Limb (tissue), 2 donors: ENCODE measurements around the gene PNPLA4.

Experiments used
- DNase-seq, 2 donors: peaks; one replicate each; pipeline ENCODE4 v3.0.0-alpha.2; 2016; ENCODE audit errors: extremely low spot score in 2 of 2

The PNPLA4 gene

GRCh38 chrX:7927259-7928167, at the start of gene PNPLA4:
Gene PNPLA4, minus strand, starts transcription at chrX:7927413. Its CDS starts 1,294 bp downstream, at chrX:7926119.
- DNase-seq = peak; percentile 70 to 87

- DNase-seq = no peak
Observed at GRCh38 chrX:7972586-7972985, 45.4 kb upstream of the PNPLA4 start.

- DNase-seq = no peak
Observed at GRCh38 chrX:7970428-7970827, 43.2 kb upstream of the PNPLA4 start.

GRCh38 chrX:7965436-7965835, 38.2 kb upstream of the PNPLA4 start:
- no peak for DNase-seq

- DNase-seq = no peak
Observed at GRCh38 chrX:7960246-7960645, 33.0 kb upstream of the PNPLA4 start.

- DNase-seq = no peak
Observed at GRCh38 chrX:7953446-7953845, 26.2 kb upstream of the PNPLA4 start.

GRCh38 chrX:7950865-7951264, 23.7 kb upstream of the PNPLA4 start:
- DNase-seq = no peak

- DNase-seq = no peak
Observed at GRCh38 chrX:7948483-7948882, 21.3 kb upstream of the PNPLA4 start.

- no peak for DNase-seq
Observed at GRCh38 chrX:7946960-7947359, 19.7 kb upstream of the PNPLA4 start.

- DNase-seq = no peak
Observed at GRCh38 chrX:7943600-7944245, 16.5 kb upstream of the PNPLA4 start.

- no peak for DNase-seq
Observed at GRCh38 chrX:7941390-7942042, 14.3 kb upstream of the PNPLA4 start.

GRCh38 chrX:7934026-7934425, 6.8 kb upstream of the PNPLA4 start:
- no peak for DNase-seq

GRCh38 chrX:7926914-7927258, 327 bp downstream of the PNPLA4 start:
- DNase-seq = no peak

GRCh38 chrX:7926501-7926900, 712 bp downstream of the PNPLA4 start:
- no peak for DNase-seq

GRCh38 chrX:7925867-7926472, 1.2 kb downstream of the PNPLA4 start:
- peak; percentile 36 to 62 for DNase-seq

GRCh38 chrX:7921750-7922149, 5.5 kb downstream of the PNPLA4 start:
- DNase-seq = no peak

GRCh38 chrX:7908821-7909220, 18.4 kb downstream of the PNPLA4 start:
- DNase-seq = no peak

- no peak for DNase-seq
Observed at GRCh38 chrX:7904562-7904961, 22.7 kb downstream of the PNPLA4 start.

- no peak for DNase-seq
Observed at GRCh38 chrX:7891928-7892327, 35.3 kb downstream of the PNPLA4 start.

GRCh38 chrX:7889680-7890079, 37.5 kb downstream of the PNPLA4 start:
- DNase-seq = no peak

- no peak for DNase-seq
Observed at GRCh38 chrX:7889135-7889534, 38.1 kb downstream of the PNPLA4 start.

- DNase-seq = no peak
Observed at GRCh38 chrX:7876957-7877356, 50.3 kb downstream of the PNPLA4 start.
